ENCODE measurements around the gene HTATSF1. TPM values are rescaled to one million over a fixed set of nuclear protein-coding genes. Genes with fewer than 3 reads are reported as not detected.

The HTATSF1 gene
- polyA plus RNA-seq, 2 of the 4 experiments (the other 2 are of a cell fraction), result 5.0 to 82.3 TPM

DNA sequence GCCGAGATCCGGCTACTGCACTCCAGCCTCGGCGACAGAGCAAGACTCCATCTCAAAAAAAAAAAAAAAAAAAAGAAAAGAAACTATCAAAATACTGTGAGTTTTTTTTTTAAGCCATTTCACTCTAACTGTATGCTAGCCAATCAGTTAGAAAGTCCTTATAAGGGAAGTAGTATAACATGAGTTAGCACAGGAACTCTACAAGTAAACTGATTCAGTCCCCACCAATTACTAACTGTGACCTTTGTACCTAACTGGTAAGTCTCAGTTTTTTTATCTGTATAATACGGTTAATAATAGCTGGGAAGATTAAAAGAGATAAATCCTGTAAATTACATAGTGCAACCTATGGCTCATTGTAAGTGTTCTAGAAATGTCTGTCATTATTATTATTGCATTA is 44.8 kb upstream of the HTATSF1 start (continued):
- TF ChIP-seq ESRRA (IDR thresholded peaks at IDR 0.05; ENCODE audit: borderline replicate concordance, low read length) (no peak), ZSCAN20 (CRISPR knock-in tag; IDR thresholded peaks at IDR 0.05) (no peak), ZNF302 (CRISPR knock-in tag; IDR thresholded peaks at IDR 0.05) (no peak), SMC3 (IDR thresholded peaks at IDR 0.05) (no peak), MAZ (IDR thresholded peaks at IDR 0.05; ENCODE audit: borderline replicate concordance, low read depth, low read length) (no peak)
- TF ChIP-seq, protein P1, sequence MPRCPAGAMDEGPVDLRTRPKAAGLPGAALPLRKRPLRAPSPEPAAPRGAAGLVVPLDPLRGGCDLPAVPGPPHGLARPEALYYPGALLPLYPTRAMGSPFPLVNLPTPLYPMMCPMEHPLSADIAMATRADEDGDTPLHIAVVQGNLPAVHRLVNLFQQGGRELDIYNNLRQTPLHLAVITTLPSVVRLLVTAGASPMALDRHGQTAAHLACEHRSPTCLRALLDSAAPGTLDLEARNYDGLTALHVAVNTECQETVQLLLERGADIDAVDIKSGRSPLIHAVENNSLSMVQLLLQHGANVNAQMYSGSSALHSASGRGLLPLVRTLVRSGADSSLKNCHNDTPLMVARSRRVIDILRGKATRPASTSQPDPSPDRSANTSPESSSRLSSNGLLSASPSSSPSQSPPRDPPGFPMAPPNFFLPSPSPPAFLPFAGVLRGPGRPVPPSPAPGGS (IDR thresholded peaks at IDR 0.05), result no peak

DNA sequence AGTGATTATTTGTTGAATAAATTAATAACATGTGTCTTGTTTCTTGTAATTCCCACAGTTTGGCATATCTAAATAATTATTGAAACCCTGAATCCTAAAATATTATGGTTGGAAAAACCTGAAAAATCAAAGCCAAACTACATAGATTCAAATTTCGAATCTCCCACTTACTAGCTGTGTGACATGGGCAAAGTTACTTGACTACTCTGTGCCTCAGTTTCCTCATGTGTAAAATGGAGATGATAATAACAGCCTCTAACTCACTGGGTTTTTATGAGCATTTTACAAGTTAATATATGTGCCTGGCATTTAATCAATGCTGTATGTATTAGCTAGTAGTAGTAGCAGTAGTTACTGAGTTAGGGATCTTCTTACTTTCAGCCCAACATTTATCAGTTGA is 44.3 kb upstream of the HTATSF1 start:
- TF ChIP-seq NFE2L2 (conservative IDR thresholded peaks at IDR 0.05; ENCODE audit: low read length) (no peak), JUN (IDR thresholded peaks at IDR 0.05) (no peak), PHF8 (IDR thresholded peaks at IDR 0.05; ENCODE audit: borderline replicate concordance, low read depth) (no peak), GATA3 (IDR thresholded peaks at IDR 0.05; ENCODE audit: borderline replicate concordance) (no peak), KDM5A (IDR thresholded peaks at IDR 0.05) (no peak), JUNB (IDR thresholded peaks at IDR 0.05) (no peak), MYC (IDR thresholded peaks at IDR 0.05; ENCODE audit: borderline replicate concordance, low read length) (no peak), MAFK (IDR thresholded peaks at IDR 0.05; ENCODE audit: partially characterized antibody) (no peak), HDAC2 (IDR thresholded peaks at IDR 0.05) (no peak), FOXS1 (CRISPR knock-in tag; IDR thresholded peaks at IDR 0.05) (no peak), MAZ (IDR thresholded peaks at IDR 0.05; ENCODE audit: borderline replicate concordance, low read depth, low read length) (no peak), EHMT2 (IDR thresholded peaks at IDR 0.05; ENCODE audit: low read depth) (no peak), EP300 (IDR thresholded peaks at IDR 0.05) (no peak), ZNF302 (CRISPR knock-in tag; IDR thresholded peaks at IDR 0.05) (no peak)
- TF ChIP-seq, protein P2, sequence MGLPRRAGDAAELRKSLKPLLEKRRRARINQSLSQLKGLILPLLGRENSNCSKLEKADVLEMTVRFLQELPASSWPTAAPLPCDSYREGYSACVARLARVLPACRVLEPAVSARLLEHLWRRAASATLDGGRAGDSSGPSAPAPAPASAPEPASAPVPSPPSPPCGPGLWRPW (IDR thresholded peaks at IDR 0.05), result no peak
- TF ChIP-seq, protein P3, sequence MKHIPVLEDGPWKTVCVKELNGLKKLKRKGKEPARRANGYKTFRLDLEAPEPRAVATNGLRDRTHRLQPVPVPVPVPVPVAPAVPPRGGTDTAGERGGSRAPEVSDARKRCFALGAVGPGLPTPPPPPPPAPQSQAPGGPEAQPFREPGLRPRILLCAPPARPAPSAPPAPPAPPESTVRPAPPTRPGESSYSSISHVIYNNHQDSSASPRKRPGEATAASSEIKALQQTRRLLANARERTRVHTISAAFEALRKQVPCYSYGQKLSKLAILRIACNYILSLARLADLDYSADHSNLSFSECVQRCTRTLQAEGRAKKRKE (CRISPR knock-in tag; IDR thresholded peaks at IDR 0.05; ENCODE audit: low read depth), result no peak
- TF ChIP-seq, protein P4, sequence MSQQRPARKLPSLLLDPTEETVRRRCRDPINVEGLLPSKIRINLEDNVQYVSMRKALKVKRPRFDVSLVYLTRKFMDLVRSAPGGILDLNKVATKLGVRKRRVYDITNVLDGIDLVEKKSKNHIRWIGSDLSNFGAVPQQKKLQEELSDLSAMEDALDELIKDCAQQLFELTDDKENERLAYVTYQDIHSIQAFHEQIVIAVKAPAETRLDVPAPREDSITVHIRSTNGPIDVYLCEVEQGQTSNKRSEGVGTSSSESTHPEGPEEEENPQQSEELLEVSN (IDR thresholded peaks at IDR 0.05; ENCODE audit: borderline replicate concordance, low read depth), result no peak
- TF ChIP-seq, protein P1 (IDR thresholded peaks at IDR 0.05), result no peak
- WGBS (ENCODE audit: missing lambda C conversion rate), result 30% methylated on average over 1 of the region's 1 CpG
- POLR2A ChIA-PET, result no interaction called here
- Histone ChIP-seq H3K9me3 (no peaks in the 10 kb centered on the region), H3K27ac (no peak overlapping the region; a peak in 1 of 6 replicates), H3K4me1 (peaks cover 6% of the 10 kb centered on the region; the same call in 1 of the 3 replicates), H3K4me3 (no peak overlapping the region), H3K4me2 (no peak overlapping the region; the same call in 2 of the 3 replicates)
- CTCF ChIA-PET, result no interaction called here
- ATAC-seq (no peak), DNase-seq (ENCODE audit: low read depth in 1 of 2, low spot score in 1 of 2) (no peak), FAIRE-seq (no peak)

DNA sequence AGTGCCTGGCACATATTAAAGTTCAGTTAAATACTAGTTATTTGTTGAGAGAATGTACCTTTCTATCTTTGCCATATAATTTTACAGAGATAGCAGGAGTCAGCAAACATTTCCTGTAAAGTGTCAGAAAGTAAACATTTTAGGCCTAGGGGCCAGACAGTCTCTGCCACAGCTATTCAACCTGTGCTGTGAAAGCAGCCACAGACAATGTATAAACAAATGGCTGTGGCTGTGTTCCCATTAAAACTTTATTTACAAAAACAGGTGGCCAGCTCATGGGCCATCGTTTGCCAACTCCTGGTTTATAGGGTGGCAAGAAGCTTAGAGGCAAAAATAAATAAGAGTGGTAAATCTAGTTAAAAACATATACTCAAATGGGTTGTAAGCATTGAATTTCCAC is 43.6 kb upstream of the HTATSF1 start:
- ChIA-PET CTCF (no interaction called here), POLR2A (no interaction called here)
- Histone ChIP-seq H3K4me2 (no peak overlapping the region; the same call in 2 of the 3 replicates), H3K9me3 (no peaks in the 10 kb centered on the region), H3K4me1 (peaks cover 6% of the 10 kb centered on the region; the same call in 1 of the 3 replicates), H3K27ac (no peak overlapping the region), H3K4me3 (no peak overlapping the region)
- ATAC-seq, result no peak; a peak in 1 of 6 replicates
- no peak for FAIRE-seq
- no peak for DNase-seq (ENCODE audit: low read depth in 1 of 2, low spot score in 1 of 2)
- WGBS (ENCODE audit: missing lambda C conversion rate), result 0% methylated on average over 1 of the region's 1 CpG
- TF ChIP-seq, protein P1 (IDR thresholded peaks at IDR 0.05), result no peak
- TF ChIP-seq EP300 (IDR thresholded peaks at IDR 0.05) (no peak), EHF (CRISPR knock-in tag; IDR thresholded peaks at IDR 0.05) (no peak), ZFP36 (IDR thresholded peaks at IDR 0.05; ENCODE audit: borderline replicate concordance, partially characterized antibody) (no peak), HDAC2 (IDR thresholded peaks at IDR 0.05) (no peak), RNF2 (IDR thresholded peaks at IDR 0.05; ENCODE audit: borderline replicate concordance, low read depth) (no peak), NR3C1 (IDR thresholded peaks at IDR 0.05) (no peak), ZC3H11A (IDR thresholded peaks at IDR 0.05) (no peak), CEBPB (IDR thresholded peaks at IDR 0.05) (no peak), SMC3 (IDR thresholded peaks at IDR 0.05) (no peak), POLR2A (IDR thresholded peaks at IDR 0.05; ENCODE audit: low read length) (no peak), HOXB5 (CRISPR knock-in tag; IDR thresholded peaks at IDR 0.05) (no peak), NPAS2 (CRISPR knock-in tag; IDR thresholded peaks at IDR 0.05; ENCODE audit: borderline replicate concordance) (no peak)
- TF ChIP-seq, protein P5, sequence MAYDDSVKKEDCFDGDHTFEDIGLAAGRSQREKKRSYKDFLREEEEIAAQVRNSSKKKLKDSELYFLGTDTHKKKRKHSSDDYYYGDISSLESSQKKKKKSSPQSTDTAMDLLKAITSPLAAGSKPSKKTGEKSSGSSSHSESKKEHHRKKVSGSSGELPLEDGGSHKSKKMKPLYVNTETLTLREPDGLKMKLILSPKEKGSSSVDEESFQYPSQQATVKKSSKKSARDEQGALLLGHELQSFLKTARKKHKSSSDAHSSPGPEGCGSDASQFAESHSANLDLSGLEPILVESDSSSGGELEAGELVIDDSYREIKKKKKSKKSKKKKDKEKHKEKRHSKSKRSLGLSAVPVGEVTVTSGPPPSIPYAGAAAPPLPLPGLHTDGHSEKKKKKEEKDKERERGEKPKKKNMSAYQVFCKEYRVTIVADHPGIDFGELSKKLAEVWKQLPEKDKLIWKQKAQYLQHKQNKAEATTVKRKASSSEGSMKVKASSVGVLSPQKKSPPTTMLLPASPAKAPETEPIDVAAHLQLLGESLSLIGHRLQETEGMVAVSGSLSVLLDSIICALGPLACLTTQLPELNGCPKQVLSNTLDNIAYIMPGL (CRISPR knock-in tag; IDR thresholded peaks at IDR 0.05; ENCODE audit: borderline replicate concordance), result no peak
